Type B pancreatic cell (in vitro differentiated cells): Measurements from ENCODE around the gene GPER1. TPM values are rescaled to one million over a fixed set of nuclear protein-coding genes. Genes with fewer than 3 reads are reported as not detected.

Experiments
- DNase-seq: peaks from one replicate; pipeline ENCODE4 v3.0.0; 2021; ENCODE audit warnings: mixed read lengths; ENCODE audit not compliant: unreplicated experiment; ENCODE audit errors: extremely low spot score
- H3K27ac Mint-ChIP-seq: 2 replicates; pipeline ENCODE4 v1.8.0; 2021; ENCODE audit warnings: mild to moderate bottlenecking, mixed read lengths
- H3K27me3 Mint-ChIP-seq: 2 replicates; pipeline ENCODE4 v1.8.0; 2021; ENCODE audit warnings: mixed read lengths
- H3K36me3 Mint-ChIP-seq: 2 replicates; pipeline ENCODE4 v1.8.0; 2021; ENCODE audit warnings: mixed read lengths
- H3K4me1 Mint-ChIP-seq: one replicate; pipeline ENCODE4 v1.8.0; 2021; ENCODE audit warnings: mixed read lengths; ENCODE audit not compliant: unreplicated experiment
- H3K4me3 Mint-ChIP-seq: 2 replicates; pipeline ENCODE4 v1.8.0; 2021; ENCODE audit warnings: mild to moderate bottlenecking, mixed read lengths
- H3K9me3 Mint-ChIP-seq: 2 replicates; pipeline ENCODE4 v1.8.0; 2021; ENCODE audit warnings: mixed read lengths
- total RNA-seq: library from RNA; stranded (reverse); gene quantifications from 2 replicates; pipeline ENCODE4 v1.2.1, GENCODE V29; 2021; ENCODE audit warnings: low replicate concordance
- TF ChIP-seq, protein P1 (sequence below): fragments of 200-600 bp; sonication (generic); conservative IDR thresholded peaks from 2 replicates; pipeline ENCODE4 v1.5.0; 2021; ENCODE audit warnings: antibody characterized with exemption, mild to moderate bottlenecking

Gene GPER1
- total RNA-seq, 1 donor from 2014 or later, result 5.0 TPM

DNA sequence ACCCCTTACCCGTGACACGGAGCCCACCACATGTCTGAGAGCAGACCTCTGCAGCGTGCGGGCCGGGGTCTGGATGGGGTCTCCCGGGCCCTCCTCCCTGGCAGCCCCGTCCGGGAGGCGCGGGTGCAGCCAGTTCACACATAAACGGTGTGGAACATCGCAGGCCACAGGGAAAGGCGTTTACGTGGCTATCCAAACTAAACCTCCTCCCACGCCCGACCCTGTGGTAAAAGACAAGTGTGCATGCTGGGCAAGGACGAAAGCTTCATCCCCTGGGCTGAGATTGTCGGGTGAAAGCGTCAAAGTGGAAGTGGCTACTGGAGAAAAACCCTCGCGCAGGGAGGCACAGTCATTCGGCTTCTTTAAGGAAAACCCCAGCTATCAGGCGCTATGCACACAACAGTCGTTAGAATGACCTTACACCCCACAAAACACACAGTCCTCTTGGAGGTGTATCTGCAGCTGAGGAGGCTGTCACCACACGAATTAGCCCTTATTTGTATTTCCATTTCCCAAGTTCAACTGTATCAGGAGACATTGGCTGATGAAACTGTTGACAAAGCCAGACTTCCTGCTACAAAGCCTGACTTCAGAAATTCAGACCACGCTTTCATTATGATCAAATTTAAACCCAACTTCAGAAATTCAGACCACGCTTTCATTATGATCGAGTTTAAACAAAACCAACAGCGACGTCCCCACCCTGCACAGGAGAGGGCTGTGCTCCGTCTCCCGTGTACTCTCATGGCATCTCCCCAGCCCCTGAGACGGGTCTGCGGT is 15.3 kb downstream of the GPER1 start:
- no peak for DNase-seq
- Mint-ChIP-seq H3K27ac (no peak overlapping the region), H3K27me3 (no peaks in the 10 kb centered on the region), H3K4me3 (no peak overlapping the region), H3K36me3 (peaks cover 2% of the 10 kb centered on the region), H3K4me1 (peaks cover 28% of the 10 kb centered on the region), H3K9me3 (no peaks in the 10 kb centered on the region)
- TF ChIP-seq, protein P1, sequence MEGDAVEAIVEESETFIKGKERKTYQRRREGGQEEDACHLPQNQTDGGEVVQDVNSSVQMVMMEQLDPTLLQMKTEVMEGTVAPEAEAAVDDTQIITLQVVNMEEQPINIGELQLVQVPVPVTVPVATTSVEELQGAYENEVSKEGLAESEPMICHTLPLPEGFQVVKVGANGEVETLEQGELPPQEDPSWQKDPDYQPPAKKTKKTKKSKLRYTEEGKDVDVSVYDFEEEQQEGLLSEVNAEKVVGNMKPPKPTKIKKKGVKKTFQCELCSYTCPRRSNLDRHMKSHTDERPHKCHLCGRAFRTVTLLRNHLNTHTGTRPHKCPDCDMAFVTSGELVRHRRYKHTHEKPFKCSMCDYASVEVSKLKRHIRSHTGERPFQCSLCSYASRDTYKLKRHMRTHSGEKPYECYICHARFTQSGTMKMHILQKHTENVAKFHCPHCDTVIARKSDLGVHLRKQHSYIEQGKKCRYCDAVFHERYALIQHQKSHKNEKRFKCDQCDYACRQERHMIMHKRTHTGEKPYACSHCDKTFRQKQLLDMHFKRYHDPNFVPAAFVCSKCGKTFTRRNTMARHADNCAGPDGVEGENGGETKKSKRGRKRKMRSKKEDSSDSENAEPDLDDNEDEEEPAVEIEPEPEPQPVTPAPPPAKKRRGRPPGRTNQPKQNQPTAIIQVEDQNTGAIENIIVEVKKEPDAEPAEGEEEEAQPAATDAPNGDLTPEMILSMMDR, result no peak

DNA sequence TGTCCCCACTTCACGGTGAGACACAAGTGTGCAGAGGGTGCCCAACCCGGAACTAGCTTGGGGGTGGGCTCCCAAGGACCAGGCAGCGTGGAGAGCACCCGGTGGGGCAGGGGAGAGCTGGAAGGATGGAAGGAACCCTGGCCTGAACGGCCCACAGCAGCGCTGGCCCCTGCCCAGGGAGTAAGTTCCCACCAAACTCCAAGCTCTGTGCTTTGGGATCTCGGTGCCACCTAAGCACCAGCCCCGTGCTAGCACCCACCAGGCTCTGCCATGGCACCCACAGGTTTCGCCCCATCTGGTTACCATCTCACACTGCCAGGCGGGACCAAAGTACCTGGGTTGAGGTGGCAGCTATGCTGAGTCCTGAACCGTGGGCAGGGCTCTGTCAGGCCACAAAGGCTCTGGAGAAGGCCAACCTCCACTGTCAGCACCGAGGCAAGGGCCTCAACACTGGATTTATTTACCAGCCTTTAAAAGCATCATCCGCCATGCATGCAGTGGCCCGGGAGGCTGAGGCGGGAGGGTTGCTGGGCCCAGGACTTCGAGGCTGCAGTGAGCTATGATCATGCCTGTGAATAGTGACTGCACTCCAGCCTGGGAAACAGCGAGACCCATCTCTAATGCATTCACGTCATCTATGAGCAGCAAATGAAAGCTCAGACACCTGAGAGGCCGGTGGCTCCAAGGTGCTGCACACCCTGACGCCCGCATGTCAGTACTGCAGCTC is 16.0 kb downstream of the GPER1 start:
- no peak overlapping the region for H3K4me3 Mint-ChIP-seq
- no peaks in the 10 kb centered on the region for H3K27me3 Mint-ChIP-seq
- TF ChIP-seq, protein P1, result no peak
- DNase-seq, result no peak
- no peaks in the 10 kb centered on the region for H3K36me3 Mint-ChIP-seq
- no peaks in the 10 kb centered on the region for H3K9me3 Mint-ChIP-seq
- H3K27ac Mint-ChIP-seq, result no peak overlapping the region
- H3K4me1 Mint-ChIP-seq, result peaks cover 28% of the 10 kb centered on the region

DNA sequence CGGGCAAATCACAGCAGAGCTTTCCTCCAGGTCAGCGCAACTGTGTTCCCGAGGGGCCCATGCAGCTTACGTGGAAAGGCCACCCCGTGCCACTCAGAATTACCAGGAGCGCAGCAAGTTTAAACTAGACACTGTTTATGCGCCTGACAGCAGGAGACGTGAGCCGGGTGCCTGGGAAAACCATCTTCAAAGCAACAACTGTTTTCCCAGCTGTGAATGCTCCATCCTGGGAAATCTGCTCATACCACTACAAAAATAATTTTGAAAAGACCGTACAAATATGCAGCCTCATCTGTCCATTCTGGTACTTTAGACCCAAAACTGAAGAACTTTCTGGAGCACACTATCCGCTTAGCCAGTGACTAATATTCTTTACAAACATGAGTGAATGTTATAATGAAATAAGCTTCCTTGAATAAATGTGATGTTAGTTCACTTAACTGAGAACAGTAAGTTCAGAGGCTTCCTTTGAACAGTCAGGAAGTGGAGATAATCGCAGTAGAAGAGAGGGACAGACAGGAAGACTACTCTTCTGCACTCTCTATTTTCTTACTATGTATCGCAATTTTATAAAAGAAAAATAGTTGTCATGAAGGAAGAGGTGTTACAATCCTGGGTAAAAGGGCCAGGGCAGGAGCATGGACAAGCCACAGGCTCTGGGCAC is 16.7 kb downstream of the GPER1 start:
- Mint-ChIP-seq H3K4me3 (no peak overlapping the region), H3K4me1 (peaks cover 23% of the 10 kb centered on the region), H3K9me3 (no peaks in the 10 kb centered on the region), H3K27ac (no peak overlapping the region), H3K27me3 (no peaks in the 10 kb centered on the region), H3K36me3 (no peaks in the 10 kb centered on the region)
- TF ChIP-seq, protein P1, result no peak
- DNase-seq, result no peak

DNA sequence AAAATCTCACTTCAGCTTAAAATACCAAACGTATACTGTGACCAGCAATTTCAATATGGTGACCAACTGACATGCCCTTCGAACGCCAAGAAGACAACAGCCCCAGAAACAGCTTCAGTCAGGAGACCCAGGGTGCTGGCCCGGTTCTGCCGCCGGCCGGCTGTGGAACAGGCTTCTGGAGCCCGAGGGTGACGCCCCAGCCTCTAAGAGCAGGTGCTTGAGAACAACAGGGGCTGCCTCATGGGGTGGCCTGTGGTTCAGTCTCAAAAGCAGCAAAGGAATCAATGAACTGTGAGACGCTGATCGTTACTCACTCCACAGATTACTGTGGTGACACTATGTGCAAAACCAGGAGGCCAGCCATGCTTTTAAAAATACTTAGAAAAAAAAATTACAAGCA is 17.3 kb downstream of the GPER1 start:
- H3K4me1 Mint-ChIP-seq, result peaks cover 23% of the 10 kb centered on the region

DNA sequence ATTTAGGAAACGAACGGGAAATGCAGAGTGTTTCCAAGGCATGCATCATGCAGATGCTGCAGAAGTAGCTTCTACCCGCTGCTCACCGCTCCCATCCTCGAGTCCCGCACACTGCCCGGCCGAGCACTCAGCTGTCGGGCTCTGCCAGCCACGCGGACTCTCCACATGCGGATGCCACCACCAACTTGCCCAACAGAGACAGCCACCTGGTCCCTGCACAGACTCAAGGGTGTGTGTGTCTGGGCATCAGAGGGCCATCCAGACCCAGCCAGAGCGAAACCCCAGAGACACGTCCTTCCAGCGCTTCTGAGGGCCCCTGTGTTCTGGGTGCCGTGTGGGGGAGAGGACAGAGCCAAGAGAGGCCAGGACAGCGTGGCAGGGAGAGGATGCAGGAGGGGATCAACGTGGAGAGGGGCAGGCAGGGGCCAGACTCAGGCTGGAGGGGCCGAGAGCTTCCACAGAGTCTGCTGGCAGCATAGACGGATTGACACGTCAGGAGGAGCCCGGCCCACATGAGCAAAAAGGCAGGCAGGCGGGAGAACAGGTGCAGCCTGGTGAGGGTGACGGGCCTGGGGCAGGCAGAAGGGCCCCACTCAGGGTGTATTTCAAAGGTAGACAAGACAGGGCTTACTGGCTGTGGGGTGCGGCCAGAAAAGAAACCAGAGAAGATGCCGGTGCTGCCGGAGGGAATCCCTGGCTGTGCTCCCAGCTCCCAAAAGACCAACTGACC is 18.3 kb downstream of the GPER1 start:
- Mint-ChIP-seq H3K4me3 (no peak overlapping the region), H3K27ac (no peak overlapping the region), H3K27me3 (no peaks in the 10 kb centered on the region), H3K4me1 (peaks cover 21% of the 10 kb centered on the region), H3K36me3 (no peaks in the 10 kb centered on the region), H3K9me3 (no peaks in the 10 kb centered on the region)
- TF ChIP-seq, protein P1, result no peak
- DNase-seq, result no peak

More for the DNA sequence above, 17.3 kb downstream of the GPER1 start:
- H3K36me3 Mint-ChIP-seq, result no peaks in the 10 kb centered on the region
- H3K27ac Mint-ChIP-seq, result no peak overlapping the region
- TF ChIP-seq, protein P1, result no peak
- no peak overlapping the region for H3K4me3 Mint-ChIP-seq
- no peak for DNase-seq
- no peaks in the 10 kb centered on the region for H3K27me3 Mint-ChIP-seq
- H3K9me3 Mint-ChIP-seq, result no peaks in the 10 kb centered on the region
